Stimulated activated CD8-positive, alpha-beta memory T cell treated with anti-CD3 and anti-CD28 coated beads, Interleukin-15, amount 100 ng/mL, for 4 hours (primary cell): Measurements from ENCODE around the gene UGDH.
"Not testable (repeated sequence)": the region's sequence is repeated elsewhere in the genome, so short reads cannot be mapped to it uniquely, and the experiment has no call there.

Experiments
- DNase-seq, 2 donors: peaks; one replicate each; pipeline ENCODE4 v3.0.0-alpha.2; 2020; ENCODE audit warnings: low read depth in 2 of 2

Gene UGDH

DNA sequence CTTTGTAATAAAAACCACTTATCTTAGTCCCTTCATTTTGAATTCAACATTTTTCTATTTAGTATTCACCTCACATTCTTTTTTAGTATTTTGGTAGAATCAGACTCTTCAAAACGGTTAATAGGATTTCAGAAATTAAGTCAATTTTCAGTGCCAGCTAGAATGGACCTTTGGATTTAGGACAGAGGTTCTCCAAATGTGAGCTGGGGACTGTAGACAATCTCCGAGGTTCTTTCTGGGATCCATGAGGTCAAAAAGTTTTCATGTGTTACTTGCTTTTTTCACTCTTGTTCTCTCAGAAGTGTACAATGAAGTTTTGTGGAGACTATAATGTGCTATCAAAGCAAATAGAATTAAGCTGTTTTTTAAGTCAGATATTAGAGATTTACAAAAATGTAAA lies 2.3 kb upstream of the UGDH start:
- DNase-seq, result no peak

DNA sequence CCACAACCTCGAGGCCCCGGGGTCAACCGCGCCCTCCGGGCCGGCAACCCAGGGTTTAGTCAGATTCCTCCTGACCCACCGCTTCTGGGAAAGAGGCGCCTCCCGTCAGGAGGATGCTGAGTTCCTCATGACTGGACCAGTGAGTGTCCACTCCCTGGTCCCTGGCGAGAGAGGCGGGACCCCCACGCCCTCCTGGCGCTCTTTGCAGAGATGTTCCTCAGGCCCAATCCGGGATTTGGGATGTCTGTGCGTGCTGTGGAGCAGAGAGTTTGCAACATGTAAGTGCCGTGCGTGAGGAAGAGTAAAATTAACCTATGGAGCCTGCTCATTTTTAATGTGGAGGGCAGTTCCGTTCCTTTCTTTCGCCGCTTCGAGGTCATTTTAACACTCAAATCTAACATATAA lies 824 bp upstream of the UGDH start:
- DNase-seq, result peak in 1 of 2 donors; percentile 1

DNA sequence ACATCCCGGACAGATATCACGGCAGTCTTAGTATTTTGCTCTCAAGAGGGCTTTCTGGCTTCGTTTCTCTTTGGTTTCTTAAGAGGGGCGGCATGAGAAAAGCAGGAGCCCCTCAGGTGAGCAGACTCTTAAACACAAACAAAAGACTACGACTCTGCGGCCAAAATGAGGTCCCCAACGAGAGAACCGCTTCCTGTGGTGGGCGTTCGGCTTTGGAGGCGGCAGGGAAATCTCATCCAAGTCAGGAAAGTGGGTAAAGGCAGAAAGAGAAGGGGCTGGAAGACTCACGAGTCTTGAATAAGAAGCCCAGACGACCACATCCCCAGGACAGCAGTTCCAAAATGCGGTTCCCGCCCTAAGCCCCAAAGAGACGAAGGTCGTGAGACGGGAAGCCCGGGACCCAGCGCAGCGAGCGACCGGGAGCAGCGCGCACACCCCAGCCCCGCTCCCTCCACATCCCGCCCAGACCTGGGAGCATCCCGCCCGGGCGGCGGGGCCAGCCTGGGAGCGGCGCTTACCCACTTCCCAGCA lies 409 bp downstream of the UGDH start:
- peak in 1 of 2 donors; percentile 4 for DNase-seq

DNA sequence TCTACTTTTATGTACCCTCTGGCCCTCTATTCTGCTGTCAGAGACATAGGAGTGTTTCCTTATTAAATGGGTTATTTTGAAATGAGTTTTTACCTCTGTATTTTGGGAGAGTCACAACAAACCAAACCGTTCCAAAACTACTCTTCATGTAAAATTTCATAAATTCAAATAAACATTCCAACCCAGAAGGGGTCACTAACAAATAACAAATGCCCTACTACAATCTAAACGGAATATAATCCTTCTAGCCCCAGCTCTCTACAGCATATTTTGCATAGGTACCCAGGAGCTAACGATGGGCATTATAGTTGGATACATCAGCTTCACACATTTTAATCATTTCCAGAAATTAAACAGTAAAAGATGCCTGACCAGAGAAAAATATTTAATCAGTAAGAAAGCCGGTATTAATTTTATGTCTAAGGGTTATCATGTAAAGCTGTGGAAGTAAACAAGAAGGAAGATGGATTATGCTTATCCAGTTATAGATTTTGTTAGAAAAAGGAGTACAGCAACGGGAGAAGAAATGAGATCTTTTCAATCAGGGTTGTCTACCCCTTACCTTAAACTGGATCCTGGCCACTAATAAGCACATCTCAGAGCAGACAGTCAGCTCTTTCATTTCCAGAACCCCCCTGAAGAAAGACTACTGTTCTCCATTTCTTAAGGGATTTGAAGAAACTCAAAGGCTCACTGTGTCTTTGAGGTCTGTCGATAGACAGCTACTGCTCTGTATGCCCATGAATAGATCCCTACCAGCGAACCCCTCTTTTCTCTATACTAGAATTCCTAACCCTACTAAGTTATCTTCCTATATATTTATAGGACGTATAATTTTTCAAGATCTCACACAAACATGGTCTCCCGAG lies 1.2 kb downstream of the UGDH start:
- no peak for DNase-seq

DNA sequence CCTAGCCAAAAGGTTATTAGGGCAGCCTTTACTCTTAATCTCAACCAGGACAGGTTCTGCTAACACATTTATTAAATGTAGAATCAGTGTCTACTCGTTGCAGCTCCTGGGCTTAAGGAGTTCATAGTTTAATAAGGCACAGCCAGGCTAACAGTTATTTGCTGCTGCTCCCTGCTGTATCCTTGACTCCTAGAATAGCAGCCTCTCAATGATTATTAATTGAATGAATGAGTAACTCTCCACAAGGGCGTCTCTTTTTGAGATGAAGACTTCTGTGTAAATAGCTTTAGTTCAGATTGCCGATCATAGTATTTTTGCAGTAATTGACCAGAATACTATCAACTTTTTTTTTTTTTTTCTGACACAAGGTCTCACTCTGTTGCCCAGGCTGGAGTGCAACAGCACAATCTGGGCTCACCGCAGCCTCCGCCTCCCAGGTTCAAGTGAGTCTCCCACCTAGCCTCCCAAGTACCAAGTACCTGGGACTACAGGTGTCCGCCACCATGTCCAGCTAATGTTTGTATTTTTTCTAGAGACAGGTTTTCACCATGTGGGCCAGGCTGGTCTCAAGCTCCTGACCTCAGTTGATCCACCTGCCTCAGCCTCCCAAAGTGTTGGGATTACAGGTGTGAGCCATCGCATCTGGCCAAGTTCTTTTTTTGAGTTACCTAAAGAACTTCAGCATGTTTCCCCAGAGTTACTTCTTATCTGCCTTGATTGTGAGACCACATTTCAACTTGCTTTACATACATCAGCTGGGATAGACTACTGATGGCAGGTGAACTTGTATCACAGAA lies 2.9 kb downstream of the UGDH start:
- no peak for DNase-seq

DNA sequence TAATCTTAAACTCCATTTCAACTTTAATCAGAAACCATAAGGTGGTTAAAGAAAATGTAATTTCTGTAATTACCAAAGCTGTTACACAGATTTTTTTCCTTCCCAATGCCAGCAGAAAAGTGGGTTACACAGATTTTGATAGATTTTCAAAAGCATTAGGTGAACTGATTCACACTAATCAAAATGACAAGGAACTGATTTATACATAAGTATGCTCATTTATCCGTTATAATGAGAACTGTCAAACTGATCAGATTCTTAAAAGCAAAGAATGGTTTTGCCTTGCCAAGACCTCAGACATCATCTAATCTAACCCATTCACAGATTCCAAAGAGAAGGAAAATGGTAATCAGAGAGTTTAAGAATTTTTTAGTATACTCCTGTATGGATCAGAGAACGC lies 5.2 kb downstream of the UGDH start:
- DNase-seq, result no peak

DNA sequence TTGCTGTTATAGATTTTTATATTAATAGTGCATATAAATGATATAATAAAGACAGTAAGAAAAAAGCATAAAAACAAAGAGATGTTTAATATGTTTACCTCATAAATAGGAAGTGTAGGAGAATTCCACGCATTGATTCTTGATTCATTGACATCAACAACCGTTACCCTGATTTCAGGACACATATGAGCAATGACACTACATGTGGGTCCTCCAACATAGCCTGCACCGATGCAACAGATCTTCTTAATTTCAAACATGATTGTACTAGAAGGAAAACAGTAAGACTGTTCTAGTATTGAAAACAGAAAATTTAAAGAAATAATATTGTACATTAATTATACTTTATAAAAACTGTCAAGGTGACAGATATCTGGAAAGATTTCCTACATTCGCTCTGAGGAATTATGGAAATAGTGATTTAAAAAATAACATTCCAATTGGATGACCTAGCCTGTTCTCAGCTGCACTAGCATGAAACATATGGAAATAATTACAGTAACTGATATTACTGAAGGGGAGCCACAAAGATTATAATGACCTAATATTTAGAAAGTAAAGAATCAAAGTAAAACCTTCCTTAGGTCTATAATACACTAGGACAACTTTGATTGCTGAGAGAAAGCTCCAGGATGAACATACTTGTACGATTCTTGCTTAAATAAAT lies 5.9 kb downstream of the UGDH start:
- DNase-seq, result no peak

DNA sequence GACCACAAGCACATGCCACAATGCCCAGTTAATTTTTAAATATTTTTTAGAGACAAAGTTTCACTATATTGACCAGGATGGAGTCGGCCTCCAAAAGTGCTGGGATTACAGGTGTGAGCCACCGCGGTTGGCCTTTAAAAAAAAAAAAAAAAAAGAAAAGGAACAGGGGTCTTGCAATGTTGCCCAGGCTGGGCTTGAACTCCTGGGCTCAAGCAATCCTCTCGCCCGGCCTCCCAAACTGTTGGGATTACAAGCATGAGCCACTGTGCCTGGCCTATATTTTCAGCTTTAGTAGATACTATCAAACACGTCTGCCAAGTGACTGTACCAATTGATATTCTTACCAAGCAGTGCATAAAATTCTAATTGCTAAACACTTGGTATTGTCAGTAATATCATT lies 8.8 kb downstream of the UGDH start:
- DNase-seq, result no peak

DNA sequence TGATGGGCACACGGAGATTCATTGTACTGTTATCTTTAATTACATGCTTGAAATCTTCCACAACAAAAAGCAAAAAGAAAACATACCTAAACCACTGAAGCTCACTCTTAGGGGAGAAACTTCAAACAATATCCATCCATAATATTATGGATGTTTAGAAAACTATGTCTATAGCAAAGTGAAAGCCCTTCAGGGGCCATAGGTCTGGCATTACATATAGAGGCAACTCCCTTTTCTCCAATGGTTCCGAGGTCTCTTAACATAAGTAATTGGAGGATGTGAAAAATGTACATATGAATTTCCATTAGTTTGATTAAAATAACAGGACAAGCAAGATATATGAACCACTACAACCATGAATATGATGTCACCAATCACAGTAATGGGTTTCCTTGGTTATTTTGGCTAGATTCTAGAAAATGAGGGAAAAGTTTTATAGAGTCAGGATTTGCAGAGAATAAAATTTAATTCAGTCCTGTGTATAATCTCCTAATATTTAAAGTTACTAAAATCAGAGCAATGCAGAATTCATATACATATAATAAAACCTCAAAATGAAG lies 10.8 kb downstream of the UGDH start:
- DNase-seq, result no peak

DNA sequence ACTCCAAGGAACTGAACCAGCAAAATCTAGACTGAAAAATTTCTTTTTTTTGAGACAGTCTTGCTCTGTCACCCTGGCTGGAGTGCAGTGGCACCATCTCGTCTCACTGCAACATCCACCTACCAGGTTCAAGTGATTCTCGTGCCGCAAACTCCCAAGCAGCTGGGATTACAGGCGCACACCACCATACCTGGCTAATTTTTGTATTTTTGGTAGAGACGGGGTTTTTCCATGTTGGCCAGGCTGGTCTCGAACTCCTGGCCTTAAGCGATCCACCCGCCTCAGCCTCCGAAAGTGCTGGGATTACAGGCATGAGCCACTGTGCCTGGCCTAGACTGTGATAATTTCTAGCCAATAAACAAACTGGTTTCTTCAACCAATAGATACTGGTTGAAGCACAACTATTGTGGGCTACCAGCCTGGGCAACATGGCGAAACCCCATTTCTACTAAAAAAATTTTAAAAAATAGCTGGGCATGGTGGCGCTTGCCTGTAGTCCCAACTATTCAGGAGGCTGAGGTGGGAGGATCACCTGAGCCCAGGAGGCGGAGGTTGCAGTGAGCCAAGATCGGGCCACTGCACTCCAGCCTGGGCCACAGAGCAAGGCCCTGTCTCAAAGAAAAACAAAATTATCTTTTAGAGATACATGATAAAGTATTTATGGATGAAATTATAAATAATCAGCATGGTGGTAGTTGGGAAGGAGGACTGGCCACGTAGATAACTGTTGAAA lies 11.4 kb downstream of the UGDH start:
- not testable (repeated sequence) for DNase-seq

DNA sequence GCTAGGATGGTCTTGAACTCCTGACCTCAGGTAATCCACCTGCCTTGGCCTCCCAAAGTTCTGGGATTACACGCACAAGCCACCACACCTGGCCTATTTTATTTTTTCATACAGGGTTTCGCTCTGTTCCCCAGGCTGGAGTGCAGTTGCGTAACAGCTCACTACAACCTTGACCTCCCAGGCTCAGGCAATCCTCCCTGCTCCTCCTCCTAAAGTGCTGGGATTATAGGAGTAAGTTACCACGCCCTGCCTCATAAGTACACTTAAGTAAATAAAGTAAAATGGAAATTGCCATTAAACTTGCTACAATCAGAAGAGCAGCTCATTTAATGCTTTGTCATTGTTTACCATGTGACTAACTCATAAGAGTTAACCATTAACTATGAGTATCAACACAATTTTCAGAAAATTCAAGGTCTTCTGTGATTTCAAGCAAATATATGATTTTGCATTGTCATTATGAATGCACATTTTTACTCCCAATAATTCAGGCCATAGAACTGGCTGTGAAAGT lies 12.3 kb downstream of the UGDH start:
- no peak for DNase-seq

DNA sequence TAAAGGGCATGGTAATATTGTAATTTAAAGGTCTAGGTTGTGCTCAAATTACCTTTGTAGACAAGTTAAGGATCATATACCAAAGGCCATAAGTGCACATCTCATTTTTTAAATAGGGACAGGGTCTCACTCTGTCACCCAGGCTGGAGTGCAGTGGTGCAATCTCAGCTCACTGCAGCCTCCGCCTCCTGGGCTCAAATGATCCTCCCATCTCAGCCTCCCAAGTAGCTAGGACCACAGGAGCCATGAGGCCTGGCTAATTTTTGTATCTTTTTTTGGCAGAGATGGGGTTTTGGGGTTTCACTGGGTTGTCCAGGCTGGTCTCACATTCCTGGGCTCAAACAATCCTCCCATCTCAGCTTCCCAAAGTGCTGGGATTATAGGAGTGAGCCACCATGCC lies 13.0 kb downstream of the UGDH start:
- DNase-seq, result not testable (repeated sequence)

DNA sequence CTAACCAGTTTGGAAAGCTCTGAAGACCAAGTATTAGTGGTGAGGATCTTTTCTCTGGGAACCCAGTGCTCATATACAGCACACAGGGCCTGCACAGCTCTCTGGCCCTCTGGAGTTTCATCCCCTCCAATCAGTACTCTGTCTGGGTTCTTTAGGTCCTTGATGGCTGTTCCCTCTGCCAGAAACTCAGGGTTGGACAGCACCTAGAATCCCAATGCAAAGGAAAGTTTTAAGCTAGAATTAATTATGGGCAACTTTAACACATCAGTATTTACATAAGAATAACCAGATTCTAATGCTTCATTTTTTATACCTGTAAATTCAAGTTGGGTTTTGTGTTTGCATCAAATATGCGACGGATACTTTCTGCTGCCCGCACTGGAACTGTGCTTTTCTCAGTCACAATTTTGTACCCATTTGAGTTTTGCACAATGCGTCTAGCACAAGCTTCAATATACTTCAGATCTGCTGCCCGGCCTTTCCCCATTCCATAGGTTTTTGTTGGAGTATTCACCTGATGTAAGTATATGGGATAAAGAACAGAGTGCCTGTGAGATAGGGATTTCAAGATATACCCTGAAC lies 16.8 kb downstream of the UGDH start:
- no peak for DNase-seq

DNA sequence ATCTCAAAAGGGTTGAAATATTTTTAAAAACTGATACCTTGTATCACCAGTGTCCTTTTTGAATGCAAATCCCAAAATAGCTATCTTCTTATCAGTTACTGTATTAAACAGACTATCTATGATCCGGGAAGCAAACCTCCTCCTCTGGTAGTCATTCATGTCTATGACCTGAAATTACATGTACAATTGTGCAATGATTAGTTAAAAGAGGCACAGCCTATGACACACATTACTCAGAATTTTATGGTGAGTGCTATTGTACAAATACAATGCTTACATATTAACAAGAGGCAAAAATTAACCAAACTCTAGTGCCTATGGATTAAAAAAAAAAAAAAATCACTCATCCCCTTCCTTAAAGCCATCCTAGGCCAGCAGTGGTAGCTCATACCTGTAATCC lies 21.7 kb downstream of the UGDH start:
- DNase-seq, result no peak

DNA sequence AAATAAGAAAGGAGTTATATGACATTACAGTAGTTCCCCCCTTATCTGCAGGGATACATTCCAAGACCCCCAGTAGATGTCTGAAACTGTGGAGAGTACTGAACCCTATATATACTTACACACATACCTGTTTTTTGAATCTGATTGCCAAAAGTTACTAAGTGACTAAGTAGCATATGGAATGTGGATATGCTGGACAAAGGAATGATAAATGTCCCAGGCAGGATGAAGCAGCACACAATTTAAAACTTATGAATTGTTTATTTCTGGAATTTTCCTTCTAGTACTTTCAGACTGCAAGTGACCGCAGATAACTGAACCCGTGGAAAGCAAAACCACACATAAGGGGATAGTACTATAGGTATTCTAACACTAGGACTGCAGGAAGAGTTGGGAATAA lies 22.7 kb downstream of the UGDH start:
- no peak for DNase-seq

DNA sequence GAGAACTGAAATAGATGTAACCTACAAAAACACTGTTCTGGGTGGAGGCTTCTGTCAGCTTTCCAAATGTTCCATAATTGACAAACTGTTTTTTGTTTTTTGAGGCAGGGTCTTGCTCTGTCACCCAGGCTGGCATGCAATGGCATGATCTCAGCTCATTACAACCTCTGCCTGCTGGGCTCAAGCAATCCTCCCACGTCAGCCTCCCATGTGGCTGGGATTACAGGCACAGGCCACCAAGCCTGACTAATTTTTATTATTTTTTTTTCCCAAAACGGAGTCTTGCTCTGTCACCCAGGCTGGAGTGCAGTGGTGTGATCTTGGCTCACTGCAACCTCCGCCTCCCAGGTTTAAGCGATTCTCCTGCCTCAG lies 24.6 kb downstream of the UGDH start:
- not testable (repeated sequence) for DNase-seq

DNA sequence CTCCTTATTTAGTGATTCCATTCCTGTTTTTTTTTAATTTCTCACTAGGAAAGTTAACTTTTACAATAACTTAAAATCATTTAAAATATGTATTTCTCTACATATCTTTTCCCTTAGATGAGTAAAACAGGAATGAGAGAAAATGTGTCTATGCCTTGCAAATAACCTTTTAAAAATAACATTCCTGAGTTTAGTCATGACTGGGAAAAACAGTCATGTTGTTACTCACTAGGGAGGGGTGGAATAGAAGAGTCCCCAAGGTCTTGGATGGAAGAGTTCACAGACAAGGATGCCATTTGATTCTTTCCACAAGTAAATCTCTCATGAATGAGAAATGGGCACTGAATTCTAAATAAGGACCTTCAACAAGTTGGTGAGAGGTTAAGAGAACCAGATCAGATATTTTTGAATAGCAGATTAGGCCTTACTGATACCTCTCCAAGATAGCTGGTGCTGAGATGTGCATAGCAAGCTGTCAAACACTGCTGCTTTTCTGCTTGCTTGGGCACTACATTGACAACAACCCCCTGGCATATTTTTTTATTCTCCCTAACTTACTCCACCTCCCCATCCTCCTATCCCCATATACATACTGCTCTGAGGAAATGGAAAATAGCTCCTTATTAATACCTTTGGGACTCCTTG lies 25.1 kb downstream of the UGDH start:
- DNase-seq, result no peak

DNA sequence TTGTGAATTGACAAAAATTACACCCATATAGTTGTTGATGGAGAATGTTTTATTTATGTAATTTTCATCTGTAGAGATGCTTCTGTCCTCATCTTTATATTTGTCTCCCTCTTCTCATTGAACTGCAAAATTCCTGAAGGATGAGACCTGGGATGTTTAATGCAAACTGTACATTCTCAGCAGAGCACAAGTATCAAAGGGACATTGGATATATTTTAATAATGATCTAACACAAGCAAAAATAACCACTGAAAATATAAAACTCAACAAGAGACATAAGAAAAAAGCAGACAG lies 28.6 kb downstream of the UGDH start:
- DNase-seq, result no peak

DNA sequence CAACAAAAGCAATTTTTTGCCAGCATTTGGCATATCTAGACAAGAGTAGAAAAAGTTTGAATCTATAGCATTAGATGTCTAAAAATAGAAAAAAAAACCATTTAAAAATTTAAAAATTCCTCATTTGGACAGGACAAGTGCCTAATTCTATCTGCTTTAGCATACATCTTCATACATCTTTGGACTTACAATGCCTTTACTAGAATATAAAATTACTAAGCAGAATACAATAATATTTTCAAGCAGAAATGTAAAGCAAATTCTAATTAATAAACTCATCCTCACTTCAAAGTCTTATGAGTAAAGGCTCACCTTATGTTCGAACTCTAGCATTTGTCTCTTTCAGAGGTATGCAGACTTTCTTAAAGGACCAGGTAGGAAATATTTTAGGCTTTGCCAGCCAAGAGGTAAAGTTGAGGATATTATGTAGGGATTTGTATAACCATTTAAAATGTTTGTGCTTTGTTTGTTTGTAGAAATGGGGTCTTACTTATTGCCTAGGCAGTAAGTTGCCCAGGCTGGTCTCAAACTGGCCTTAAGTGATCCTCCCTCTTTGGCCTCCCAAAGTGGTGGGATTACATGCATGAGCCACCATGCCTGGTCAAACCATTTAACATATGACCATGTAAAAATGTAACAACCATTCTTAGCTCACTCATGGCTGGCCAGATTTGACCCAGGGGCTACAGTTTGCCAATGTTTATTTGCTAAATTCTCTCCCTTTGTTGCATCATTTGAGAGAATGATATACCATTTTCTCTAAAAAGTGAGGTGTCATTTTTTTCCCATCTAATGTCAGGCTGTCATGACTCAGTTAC lies 29.1 kb downstream of the UGDH start:
- no peak for DNase-seq
